ENCODE measurements around the gene EYA4.

GRCh38 chr6:133546098-133546497 is 304.9 kb downstream of the EYA4 start:
- TF ChIP-seq CTCF (IDR thresholded peaks at IDR 0.05) (no peak), POLR2A (IDR thresholded peaks at IDR 0.05) (no peak)
